DLD1 (cell line): ENCODE results near the gene EHD3.

Source experiments
- in situ Hi-C: cut with HindIII; loops from 2 replicates; pipeline ENCODE4 v1.10.0; 2017; ENCODE audit warnings: low sequenced_read_pairs

The EHD3 gene

GRCh38 chr2:31253356-31254131, 19.6 kb downstream of the EHD3 start:
- in situ Hi-C loops = no loop called here

- in situ Hi-C loops = no loop called here
Measured at GRCh38 chr2:31254237-31255203, 20.6 kb downstream of the EHD3 start.

- in situ Hi-C loops = no loop called here
Measured at GRCh38 chr2:31255911-31256571, 22.1 kb downstream of the EHD3 start.

GRCh38 chr2:31256611-31257382, 22.8 kb downstream of the EHD3 start:
- in situ Hi-C loops = no loop called here

- in situ Hi-C loops = no loop called here
Measured at GRCh38 chr2:31258351-31258750, 24.4 kb downstream of the EHD3 start.

GRCh38 chr2:31259075-31259474, 25.1 kb downstream of the EHD3 start:
- in situ Hi-C loops = no loop called here

- in situ Hi-C loops = no loop called here
Measured at GRCh38 chr2:31260870-31261269, 26.9 kb downstream of the EHD3 start.

GRCh38 chr2:31263636-31264190, 29.8 kb downstream of the EHD3 start:
- in situ Hi-C loops = no loop called here

GRCh38 chr2:31265234-31265633, 31.3 kb downstream of the EHD3 start:
- in situ Hi-C loops = no loop called here

GRCh38 chr2:31266804-31267203, 32.9 kb downstream of the EHD3 start:
- in situ Hi-C loops = no loop called here

- in situ Hi-C loops = no loop called here
Measured at GRCh38 chr2:31267437-31268120, 33.6 kb downstream of the EHD3 start.

- in situ Hi-C loops = no loop called here
Measured at GRCh38 chr2:31268344-31268743, 34.4 kb downstream of the EHD3 start.

GRCh38 chr2:31269087-31269486, 35.1 kb downstream of the EHD3 start:
- in situ Hi-C loops = no loop called here

- in situ Hi-C loops = no loop called here
Measured at GRCh38 chr2:31270131-31270530, 36.2 kb downstream of the EHD3 start.

GRCh38 chr2:31270822-31271231, 36.9 kb downstream of the EHD3 start:
- in situ Hi-C loops = no loop called here

- in situ Hi-C loops = no loop called here
Measured at GRCh38 chr2:31271851-31272267, 37.9 kb downstream of the EHD3 start.

- in situ Hi-C loops = no loop called here
Measured at GRCh38 chr2:31274401-31275075, 40.6 kb downstream of the EHD3 start.

- in situ Hi-C loops = no loop called here
Measured at GRCh38 chr2:31275976-31276375, 42.0 kb downstream of the EHD3 start.

- in situ Hi-C loops = no loop called here
Measured at GRCh38 chr2:31277621-31278020, 43.7 kb downstream of the EHD3 start.
